SK-N-SH (cell line): ENCODE measurements around the gene RGS14. TPM values are rescaled to one million over a fixed set of nuclear protein-coding genes. Genes with fewer than 3 reads are reported as not detected.

Source experiments
- CTCF ChIA-PET: fragments of 300-600, 350-600 bp; formaldehyde crosslinking; extraction: SDS; loops from one replicate; lab custom pipeline; 2021; lab: Yijun Ruan, JAX
- POLR2A ChIA-PET: fragments of 350-600 bp; sonication (Branson Sonifier 250); formaldehyde crosslinking; extraction: SDS; loops from one replicate; lab custom pipeline; 2020; ENCODE audit warnings: antibody characterized with exemption, inconsistent platforms; lab: Yijun Ruan, JAX
- DNase-seq: peaks from one replicate; pipeline ENCODE4 v3.0.0; 2012
- H2AFZ ChIP-seq: fragments of 200-600 bp; sonication (generic); 2 replicates; pipeline ENCODE4 v1.8.1; 2016; ENCODE audit warnings: antibody characterized with exemption, mild to moderate bottlenecking, low read depth
- H3F3A ChIP-seq: fragments of 200-600 bp; sonication (generic); replicated peaks from 2 replicates; pipeline ENCODE3; 2016; ENCODE audit warnings: antibody characterized with exemption, mild to moderate bottlenecking; ENCODE audit not compliant: insufficient read depth
- H3K27ac ChIP-seq, 2 experiments: fragments of 200-500 bp in 1 of 2; fragments of 200-600 bp in 1 of 2; sonication (Bioruptor generic) in 1 of 2; sonication (generic), shearing (Covaris generic) in 1 of 2; 2 replicates each; pipeline versions ENCODE4 v1.5.1 to v1.6.1; 2014 to 2016; ENCODE audit warnings: low read depth in 2 of 2, inconsistent platforms in 1 of 2, low read length in 1 of 2, mild to moderate bottlenecking in 1 of 2, mixed read lengths in 1 of 2
- H3K27me3 ChIP-seq: fragments of 200-600 bp; sonication (generic), shearing (Covaris generic); 2 replicates; pipeline ENCODE4 v1.6.1; 2016; ENCODE audit warnings: mixed run types; ENCODE audit not compliant: insufficient read depth
- H3K36me3 ChIP-seq, 2 experiments: fragments of 200-500 bp in 1 of 2; fragments of 200-600 bp in 1 of 2; sonication (Bioruptor generic) in 1 of 2; sonication (generic) in 1 of 2; replicated peaks in 1 of 2; 2 replicates each; pipeline versions ENCODE3 to v1.5.1; 2014 to 2016; ENCODE audit warnings: low read length in 1 of 2, mild to moderate bottlenecking in 1 of 2; ENCODE audit not compliant: insufficient read depth in 2 of 2, control insufficient read depth in 1 of 2
- H3K4me1 ChIP-seq, 2 experiments: fragments of 200-500 bp in 1 of 2; fragments of 200-600 bp in 1 of 2; sonication (Bioruptor generic) in 1 of 2; sonication (generic), shearing (Covaris generic) in 1 of 2; 2 replicates each; pipeline versions ENCODE4 v1.5.1 to v1.6.1; 2014 to 2016; ENCODE audit warnings: low read depth in 1 of 2, low read length in 1 of 2, mixed run types in 1 of 2; ENCODE audit not compliant: insufficient read depth in 2 of 2, control insufficient read depth in 1 of 2
- H3K4me2 ChIP-seq: fragments of 200-600 bp; sonication (generic), shearing (Covaris generic); 2 replicates; pipeline ENCODE4 v1.6.1; 2017; ENCODE audit warnings: mixed run types
- H3K4me3 ChIP-seq, 2 experiments: fragments of 200-500 bp in 1 of 2; fragments of 200-600 bp in 1 of 2; sonication (Bioruptor generic) in 1 of 2; sonication (generic), shearing (Covaris generic) in 1 of 2; 2 replicates each; pipeline versions ENCODE4 v1.5.1 to v1.8.1; 2014 to 2016; ENCODE audit warnings: low read depth in 2 of 2, inconsistent platforms in 1 of 2, low read length in 1 of 2, mild to moderate bottlenecking in 1 of 2, mixed read lengths in 1 of 2, moderate library complexity in 1 of 2
- H3K79me2 ChIP-seq: fragments of 200-600 bp; sonication (generic); 2 replicates; pipeline ENCODE4 v1.8.1; 2017; ENCODE audit warnings: mild to moderate bottlenecking; ENCODE audit not compliant: insufficient read depth
- H3K9ac ChIP-seq: fragments of 200-600 bp; sonication (generic); 2 replicates; pipeline ENCODE4 v1.6.1; 2017; ENCODE audit warnings: mixed run types
- H3K9me2 ChIP-seq: fragments of 200-600 bp; sonication (generic); 2 replicates; pipeline ENCODE4 v1.6.1; 2017; ENCODE audit warnings: mixed run types
- H3K9me3 ChIP-seq: fragments of 200-600 bp; sonication (generic); 2 replicates; pipeline ENCODE4 v1.6.1; 2017; ENCODE audit warnings: mixed run types, mild to moderate bottlenecking, moderate library complexity
- H4K20me1 ChIP-seq: fragments of 200-600 bp; sonication (generic); 2 replicates; pipeline ENCODE4 v1.6.1; 2017; ENCODE audit warnings: mild to moderate bottlenecking, mixed run types; ENCODE audit not compliant: insufficient read depth
- EZH2phosphoT487 ChIP-seq: fragments of 200-600 bp; sonication (generic); IDR thresholded peaks from 2 replicates; pipeline ENCODE4 v1.6.1; 2017; ENCODE audit warnings: low read depth, mixed run types, mild to moderate bottlenecking, antibody characterized with exemption, moderate library complexity, borderline replicate concordance
- FOSL2 ChIP-seq: IDR thresholded peaks from 2 replicates; pipeline ENCODE4 v1.4.0; 2012; ENCODE audit warnings: low read depth, mild to moderate bottlenecking, moderate library complexity, borderline replicate concordance
- FOXJ3 ChIP-seq: sonication (generic); formaldehyde crosslinking; IDR thresholded peaks from 2 replicates; pipeline ENCODE4 v1.5.1; 2020; ENCODE audit warnings: mild to moderate bottlenecking, missing genetic modification reagents
- GATA2 ChIP-seq: sonication (generic); formaldehyde crosslinking; IDR thresholded peaks from 2 replicates; pipeline ENCODE4 v1.5.0; 2020; ENCODE audit warnings: mild to moderate bottlenecking, missing genetic modification reagents
- JUND ChIP-seq: IDR thresholded peaks from 2 replicates; pipeline ENCODE4 v1.4.0; 2012
- NFIC ChIP-seq: IDR thresholded peaks from 2 replicates; pipeline ENCODE4 v1.4.0; 2012; ENCODE audit warnings: borderline replicate concordance
- RFX5 ChIP-seq: IDR thresholded peaks from 2 replicates; pipeline ENCODE4 v1.6.1; 2012; ENCODE audit warnings: mild to moderate bottlenecking, improper control_type of control experiment, low read length
- RXRA ChIP-seq: IDR thresholded peaks from 2 replicates; pipeline ENCODE4 v1.4.0; 2012; ENCODE audit warnings: low read depth, mild to moderate bottlenecking, borderline replicate concordance
- SIN3A ChIP-seq: IDR thresholded peaks from 2 replicates; pipeline ENCODE4 v1.6.1; 2012; ENCODE audit warnings: low read depth, mild to moderate bottlenecking, low read length, moderate library complexity, borderline replicate concordance
- SMC3 ChIP-seq: IDR thresholded peaks from 2 replicates; pipeline ENCODE4 v1.6.1; 2012; ENCODE audit warnings: low read depth, low read length, improper control_type of control experiment
- TAF1 ChIP-seq: IDR thresholded peaks from 2 replicates; pipeline ENCODE4 v1.6.1; 2012; ENCODE audit warnings: low read depth, mild to moderate bottlenecking, low read length, moderate library complexity, borderline replicate concordance
- USF1 ChIP-seq: IDR thresholded peaks from 2 replicates; pipeline ENCODE4 v1.4.0; 2012; ENCODE audit warnings: low read depth, borderline replicate concordance
- YY1 ChIP-seq: IDR thresholded peaks from 2 replicates; pipeline ENCODE4 v1.4.0; 2012; ENCODE audit warnings: low read depth, mild to moderate bottlenecking
- WGBS: methylation state at CpG from one replicate; pipeline ENCODE4 v1.1.6; 2017; ENCODE audit warnings: low lambda C conversion rate; 5-methylcytosine and 5-hydroxymethylcytosine counted together
- polyA plus RNA-seq, 3 experiments: library from polyadenylated mRNA; depleted of rRNA; stranded (reverse); fragments of >200 nt; gene quantifications; 2 replicates each; pipeline ENCODE4 v1.2.3, GENCODE V29; 2012
- TF ChIP-seq, protein P1 (sequence below): IDR thresholded peaks from 2 replicates; pipeline ENCODE4 v1.4.0; 2012; ENCODE audit warnings: low read depth
- TF ChIP-seq, protein P2 (sequence below): IDR thresholded peaks from 2 replicates; pipeline ENCODE4; 2012
- TF ChIP-seq, protein P3 (sequence below): fragments of 200-600 bp; sonication (generic); IDR thresholded peaks from 2 replicates; pipeline ENCODE4 v1.6.1; 2017; ENCODE audit warnings: antibody characterized with exemption, mild to moderate bottlenecking, moderate library complexity

RGS14 gene
- polyA plus RNA-seq, 1 of the 3 experiments (the other 2 are of a cell fraction), result 26.5 TPM

DNA sequence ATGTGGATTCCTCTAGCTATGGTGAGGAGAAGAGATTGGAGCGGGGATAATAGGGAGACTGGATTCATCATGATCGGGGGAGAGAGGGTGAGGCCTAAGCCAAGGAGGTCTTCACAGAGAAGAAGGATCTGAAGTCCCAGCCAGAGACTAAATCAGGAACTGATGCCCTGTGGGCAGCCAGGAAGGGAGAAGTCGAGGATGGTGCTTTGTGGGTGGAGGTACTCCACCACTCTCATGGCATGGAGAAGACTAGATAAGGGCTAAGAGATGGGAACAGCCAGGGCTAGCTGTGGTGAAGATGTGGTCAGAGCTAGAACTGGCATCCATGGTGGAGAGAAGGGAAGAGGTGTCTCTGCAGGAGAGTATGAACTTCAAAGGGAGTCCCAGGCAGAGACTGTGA, 3.0 kb upstream of the RGS14 start:
- no peaks in the 10 kb centered on the region for H4K20me1 ChIP-seq
- H3K4me1 ChIP-seq, result peaks cover 0 to 23% of the 10 kb centered on the region in 2 experiments; a peak in 2 of 4 replicates
- POLR2A ChIA-PET, result no interaction called here
- no peak for TF ChIP-seq SMC3
- no peak for TF ChIP-seq EZH2phosphoT487
- TF ChIP-seq RXRA, result no peak
- no peak for TF ChIP-seq FOXJ3 (CRISPR knock-in tag)
- TF ChIP-seq RFX5, result no peak
- TF ChIP-seq TAF1, result no peak
- TF ChIP-seq NFIC, result no peak
- no peak for TF ChIP-seq YY1
- TF ChIP-seq SIN3A, result no peak
- no peak for TF ChIP-seq JUND
- TF ChIP-seq FOSL2, result no peak
- TF ChIP-seq, protein P1, sequence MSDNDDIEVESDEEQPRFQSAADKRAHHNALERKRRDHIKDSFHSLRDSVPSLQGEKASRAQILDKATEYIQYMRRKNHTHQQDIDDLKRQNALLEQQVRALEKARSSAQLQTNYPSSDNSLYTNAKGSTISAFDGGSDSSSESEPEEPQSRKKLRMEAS, result no peak
- TF ChIP-seq, protein P2, sequence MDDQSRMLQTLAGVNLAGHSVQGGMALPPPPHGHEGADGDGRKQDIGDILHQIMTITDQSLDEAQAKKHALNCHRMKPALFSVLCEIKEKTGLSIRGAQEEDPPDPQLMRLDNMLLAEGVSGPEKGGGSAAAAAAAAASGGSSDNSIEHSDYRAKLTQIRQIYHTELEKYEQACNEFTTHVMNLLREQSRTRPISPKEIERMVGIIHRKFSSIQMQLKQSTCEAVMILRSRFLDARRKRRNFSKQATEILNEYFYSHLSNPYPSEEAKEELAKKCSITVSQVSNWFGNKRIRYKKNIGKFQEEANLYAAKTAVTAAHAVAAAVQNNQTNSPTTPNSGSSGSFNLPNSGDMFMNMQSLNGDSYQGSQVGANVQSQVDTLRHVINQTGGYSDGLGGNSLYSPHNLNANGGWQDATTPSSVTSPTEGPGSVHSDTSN, result no peak
- no peak for TF ChIP-seq GATA2 (CRISPR knock-in tag)
- TF ChIP-seq, protein P3, sequence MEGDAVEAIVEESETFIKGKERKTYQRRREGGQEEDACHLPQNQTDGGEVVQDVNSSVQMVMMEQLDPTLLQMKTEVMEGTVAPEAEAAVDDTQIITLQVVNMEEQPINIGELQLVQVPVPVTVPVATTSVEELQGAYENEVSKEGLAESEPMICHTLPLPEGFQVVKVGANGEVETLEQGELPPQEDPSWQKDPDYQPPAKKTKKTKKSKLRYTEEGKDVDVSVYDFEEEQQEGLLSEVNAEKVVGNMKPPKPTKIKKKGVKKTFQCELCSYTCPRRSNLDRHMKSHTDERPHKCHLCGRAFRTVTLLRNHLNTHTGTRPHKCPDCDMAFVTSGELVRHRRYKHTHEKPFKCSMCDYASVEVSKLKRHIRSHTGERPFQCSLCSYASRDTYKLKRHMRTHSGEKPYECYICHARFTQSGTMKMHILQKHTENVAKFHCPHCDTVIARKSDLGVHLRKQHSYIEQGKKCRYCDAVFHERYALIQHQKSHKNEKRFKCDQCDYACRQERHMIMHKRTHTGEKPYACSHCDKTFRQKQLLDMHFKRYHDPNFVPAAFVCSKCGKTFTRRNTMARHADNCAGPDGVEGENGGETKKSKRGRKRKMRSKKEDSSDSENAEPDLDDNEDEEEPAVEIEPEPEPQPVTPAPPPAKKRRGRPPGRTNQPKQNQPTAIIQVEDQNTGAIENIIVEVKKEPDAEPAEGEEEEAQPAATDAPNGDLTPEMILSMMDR, result no peak
- no peak for TF ChIP-seq USF1
- peaks cover 18% of the 10 kb centered on the region for H3K79me2 ChIP-seq
- no peaks in the 10 kb centered on the region for H3K27me3 ChIP-seq
- no peaks in the 10 kb centered on the region for H3K9me3 ChIP-seq
- H3K4me3 ChIP-seq, result no peak overlapping the region
- H3F3A ChIP-seq, result no peaks in the 10 kb centered on the region
- 65% methylated on average over 3 of the region's 3 CpGs for WGBS
- no peak for DNase-seq
- H3K4me2 ChIP-seq, result no peak overlapping the region
- peaks cover 0 to under 1% of the 10 kb centered on the region in 2 experiments for H3K36me3 ChIP-seq
- H3K9ac ChIP-seq, result no peak overlapping the region
- no peaks in the 10 kb centered on the region for H3K9me2 ChIP-seq
- no peak overlapping the region for H2AFZ ChIP-seq
- no peak overlapping the region for H3K27ac ChIP-seq
- CTCF ChIA-PET, result interaction anchor here (1.1 to 3.3 kb wide), 2 partner anchors 15 to 36 kb away, joined by 3 to 14 read pairs; no protein-coding TSS in a partner anchor
